GM12875 (cell line): Measurements from ENCODE around the gene LCN1.

ENCODE experiments used
- H3K4me3 ChIP-seq: one replicate; pipeline ENCODE4 v1.5.1; 2011; ENCODE audit warnings: low read depth, low read length, control low read depth
- CTCF ChIP-seq: IDR thresholded peaks from 2 replicates; pipeline ENCODE4 v1.5.1; 2011; ENCODE audit warnings: low read depth, mild to moderate bottlenecking, control low read depth, inconsistent platforms, low read length, moderate library complexity, borderline replicate concordance; ENCODE audit not compliant: insufficient read depth

LCN1 gene

GRCh38 chr9:135566552-135566951 lies 45.3 kb downstream of the LCN1 start:
- TF ChIP-seq CTCF = no peak
- H3K4me3 ChIP-seq = no peak overlapping the region

GRCh38 chr9:135567311-135567710 lies 46.1 kb downstream of the LCN1 start:
- no peak for TF ChIP-seq CTCF

GRCh38 chr9:135568026-135568425 lies 46.8 kb downstream of the LCN1 start:
- no peak overlapping the region for H3K4me3 ChIP-seq
- TF ChIP-seq CTCF = no peak

More at GRCh38 chr9:135567311-135567710, 46.1 kb downstream of the LCN1 start:
- H3K4me3 ChIP-seq = no peak overlapping the region

GRCh38 chr9:135570456-135570855 lies 49.2 kb downstream of the LCN1 start:
- no peak overlapping the region for H3K4me3 ChIP-seq
- no peak for TF ChIP-seq CTCF

- TF ChIP-seq CTCF = no peak
- no peak overlapping the region for H3K4me3 ChIP-seq
Observed at GRCh38 chr9:135572233-135572632, 51.0 kb downstream of the LCN1 start.

- no peak for TF ChIP-seq CTCF
- H3K4me3 ChIP-seq = no peak overlapping the region
Observed at GRCh38 chr9:135573124-135573523, 51.9 kb downstream of the LCN1 start.

- no peak for TF ChIP-seq CTCF
- no peak overlapping the region for H3K4me3 ChIP-seq
Observed at GRCh38 chr9:135574331-135574730, 53.1 kb downstream of the LCN1 start.
